Neural cell (in vitro differentiated cells): ENCODE data around the gene GAB2. TPM values are rescaled to one million over a fixed set of nuclear protein-coding genes. Genes with fewer than 3 reads are reported as not detected.

Experiments
- H2AFZ ChIP-seq: fragments of 200-600, 300-800 bp; sonication (generic), shearing (Covaris generic); 2 replicates; pipeline ENCODE4 v1.6.0; 2014; ENCODE audit warnings: low read depth, mild to moderate bottlenecking, antibody characterized with exemption, low read length, moderate library complexity
- H3F3A ChIP-seq: fragments of 200-600 bp; shearing (Covaris generic); 2 replicates; pipeline ENCODE4 v1.6.1; 2016; ENCODE audit warnings: mild to moderate bottlenecking, moderate library complexity, mixed read lengths, antibody characterized with exemption, low read length; ENCODE audit not compliant: insufficient read depth, poor library complexity, severe bottlenecking
- H3K27ac ChIP-seq: fragments of 200-600, 300-800 bp; sonication (generic), shearing (Covaris generic); 2 replicates; pipeline ENCODE4 v1.5.1; 2014; ENCODE audit warnings: mild to moderate bottlenecking, low read length, moderate library complexity
- H3K27me3 ChIP-seq: fragments of 300-800, 200-600 bp; sonication (generic), shearing (Covaris generic); 2 replicates; pipeline ENCODE4 v1.6.0; 2014; ENCODE audit warnings: mild to moderate bottlenecking, low read depth, low read length, moderate library complexity; ENCODE audit not compliant: insufficient read depth
- H3K36me3 ChIP-seq: fragments of 300-800, 200-600 bp; sonication (generic), shearing (Covaris generic); 2 replicates; pipeline ENCODE4 v1.5.1; 2014; ENCODE audit warnings: mild to moderate bottlenecking, antibody characterized with exemption, low read length, moderate library complexity; ENCODE audit not compliant: insufficient read depth
- H3K4me2 ChIP-seq: fragments of 300-800, 200-600 bp; sonication (generic), shearing (Covaris generic); 2 replicates; pipeline ENCODE4 v1.6.0; 2014; ENCODE audit warnings: mild to moderate bottlenecking, low read length
- H3K4me3 ChIP-seq: fragments of 300-800, 200-600 bp; sonication (generic), shearing (Covaris generic); 2 replicates; pipeline ENCODE4 v1.5.1; 2014; ENCODE audit warnings: mild to moderate bottlenecking, low read length, moderate library complexity
- H3K79me2 ChIP-seq: fragments of 200-600 bp; shearing (Covaris generic); replicated peaks from 2 replicates; pipeline ENCODE4 v1.6.0; 2014; ENCODE audit warnings: mild to moderate bottlenecking, low read length, moderate library complexity; ENCODE audit not compliant: insufficient read depth
- H3K9ac ChIP-seq: fragments of 300-800, 200-600 bp; sonication (generic), shearing (Covaris generic); 2 replicates; pipeline ENCODE4 v1.6.1; 2016; ENCODE audit warnings: mild to moderate bottlenecking, low read length, mixed read lengths
- H3K9me2 ChIP-seq: fragments of 200-600 bp; shearing (Covaris generic); 2 replicates; pipeline ENCODE4 v1.6.1; 2016; ENCODE audit warnings: mild to moderate bottlenecking, low read length, mixed read lengths; ENCODE audit not compliant: insufficient read depth
- H3K9me3 ChIP-seq: fragments of 200-600, 300-800 bp; sonication (generic), shearing (Covaris generic); 2 replicates; pipeline ENCODE4 v1.6.1; 2016; ENCODE audit warnings: mild to moderate bottlenecking, mixed run types, low read length, moderate library complexity, mixed read lengths
- H4K20me1 ChIP-seq: fragments of 200-600 bp; shearing (Covaris generic); 2 replicates; pipeline ENCODE4 v1.6.1; 2016; ENCODE audit warnings: mild to moderate bottlenecking, mixed run types; ENCODE audit not compliant: insufficient read depth
- EP300 ChIP-seq: fragments of 450-650 bp; conservative IDR thresholded peaks from 2 replicates; pipeline ENCODE4 v1.6.1; 2014; ENCODE audit warnings: antibody characterized with exemption, mild to moderate bottlenecking, moderate library complexity; ENCODE audit not compliant: poor library complexity, severe bottlenecking
- EZH2 ChIP-seq: fragments of 200-600, 300-800 bp; shearing (Covaris generic), sonication (generic); IDR thresholded peaks from 2 replicates; pipeline ENCODE4 v1.6.1; 2014; ENCODE audit warnings: antibody characterized with exemption, low read length, borderline replicate concordance, mild to moderate bottlenecking; ENCODE audit not compliant: insufficient read depth, poor library complexity, severe bottlenecking
- MXI1 ChIP-seq: fragments of 450-650 bp; conservative IDR thresholded peaks from 2 replicates; pipeline ENCODE4 v1.6.1; 2014; ENCODE audit warnings: antibody characterized with exemption, mild to moderate bottlenecking; ENCODE audit not compliant: poor library complexity, severe bottlenecking
- POLR2AphosphoS5 ChIP-seq: IDR thresholded peaks from 2 replicates; pipeline ENCODE4 v1.6.1; 2012
- RAD21 ChIP-seq: fragments of 450-650 bp; conservative IDR thresholded peaks from 2 replicates; pipeline ENCODE4 v1.6.1; 2014; ENCODE audit warnings: antibody characterized with exemption, mild to moderate bottlenecking, moderate library complexity
- REST ChIP-seq: IDR thresholded peaks from 2 replicates; pipeline ENCODE4 v1.6.1; 2012; ENCODE audit warnings: borderline replicate concordance
- SMC3 ChIP-seq: fragments of 450-650 bp; conservative IDR thresholded peaks from 2 replicates; pipeline ENCODE4 v1.6.1; 2014; ENCODE audit warnings: antibody characterized with exemption, mild to moderate bottlenecking, moderate library complexity; ENCODE audit not compliant: poor library complexity
- TAF1 ChIP-seq: IDR thresholded peaks from 2 replicates; pipeline ENCODE4 v1.6.1; 2012; ENCODE audit warnings: low read depth
- polyA plus RNA-seq: library from polyadenylated mRNA; depleted of rRNA; stranded (reverse); fragments of >200 nt; gene quantifications from 2 replicates; pipeline ENCODE4 v1.2.3, GENCODE V29; 2014
- TF ChIP-seq, protein P1 (sequence below): fragments of 450-650 bp; IDR thresholded peaks from 2 replicates; pipeline ENCODE4 v1.5.1; 2014; ENCODE audit warnings: antibody characterized with exemption, mild to moderate bottlenecking, moderate library complexity; ENCODE audit not compliant: poor library complexity, severe bottlenecking

Gene GAB2
- polyA plus RNA-seq, 1 donor from 2014 or later = 21.9 TPM

DNA sequence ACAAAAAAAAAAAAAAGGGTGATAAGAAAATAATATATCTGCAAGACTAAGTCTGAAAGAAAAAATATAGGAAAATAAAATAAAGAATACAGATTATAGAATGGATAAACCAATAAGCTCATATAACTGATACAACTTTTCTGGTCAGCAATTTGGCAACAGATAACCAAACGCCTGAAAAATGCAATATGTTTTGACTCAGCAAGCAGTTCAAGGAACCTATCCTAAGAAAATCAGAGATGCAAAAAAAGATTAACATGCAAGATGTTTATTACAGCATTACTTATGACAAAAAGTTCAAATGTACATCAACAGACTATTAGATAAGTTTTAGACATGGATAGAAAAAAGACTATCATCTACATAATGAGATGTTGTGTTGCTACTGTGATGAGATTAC, 27.1 kb upstream of the GAB2 start:
- Histone ChIP-seq H3K9me3 (no peaks in the 10 kb centered on the region), H3K27me3 (no peaks in the 10 kb centered on the region), H3K9ac (no peak overlapping the region), H3K9me2 (no peaks in the 10 kb centered on the region), H4K20me1 (no peaks in the 10 kb centered on the region), H3K27ac (no peak overlapping the region), H3K36me3 (peaks cover 4% of the 10 kb centered on the region), H2AFZ (no peak overlapping the region), H3K79me2 (no peaks in the 10 kb centered on the region), H3K4me3 (no peak overlapping the region), H3K4me2 (no peak overlapping the region), H3F3A (no peaks in the 10 kb centered on the region)
- no peak for TF ChIP-seq SMC3
- TF ChIP-seq POLR2AphosphoS5 = no peak
- TF ChIP-seq RAD21 = no peak
- no peak for TF ChIP-seq TAF1
- TF ChIP-seq REST = no peak
- TF ChIP-seq, protein P1, sequence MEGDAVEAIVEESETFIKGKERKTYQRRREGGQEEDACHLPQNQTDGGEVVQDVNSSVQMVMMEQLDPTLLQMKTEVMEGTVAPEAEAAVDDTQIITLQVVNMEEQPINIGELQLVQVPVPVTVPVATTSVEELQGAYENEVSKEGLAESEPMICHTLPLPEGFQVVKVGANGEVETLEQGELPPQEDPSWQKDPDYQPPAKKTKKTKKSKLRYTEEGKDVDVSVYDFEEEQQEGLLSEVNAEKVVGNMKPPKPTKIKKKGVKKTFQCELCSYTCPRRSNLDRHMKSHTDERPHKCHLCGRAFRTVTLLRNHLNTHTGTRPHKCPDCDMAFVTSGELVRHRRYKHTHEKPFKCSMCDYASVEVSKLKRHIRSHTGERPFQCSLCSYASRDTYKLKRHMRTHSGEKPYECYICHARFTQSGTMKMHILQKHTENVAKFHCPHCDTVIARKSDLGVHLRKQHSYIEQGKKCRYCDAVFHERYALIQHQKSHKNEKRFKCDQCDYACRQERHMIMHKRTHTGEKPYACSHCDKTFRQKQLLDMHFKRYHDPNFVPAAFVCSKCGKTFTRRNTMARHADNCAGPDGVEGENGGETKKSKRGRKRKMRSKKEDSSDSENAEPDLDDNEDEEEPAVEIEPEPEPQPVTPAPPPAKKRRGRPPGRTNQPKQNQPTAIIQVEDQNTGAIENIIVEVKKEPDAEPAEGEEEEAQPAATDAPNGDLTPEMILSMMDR = no peak
- TF ChIP-seq MXI1 = no peak
- TF ChIP-seq EZH2 = no peak
- TF ChIP-seq EP300 = no peak

- Histone ChIP-seq H3K27me3 (no peaks in the 10 kb centered on the region), H3K36me3 (peaks cover 4% of the 10 kb centered on the region), H3K9me3 (no peaks in the 10 kb centered on the region), H3K4me2 (no peak overlapping the region), H3K27ac (no peak overlapping the region), H4K20me1 (no peaks in the 10 kb centered on the region), H2AFZ (no peak overlapping the region), H3F3A (no peaks in the 10 kb centered on the region), H3K9ac (no peak overlapping the region), H3K4me3 (no peak overlapping the region), H3K79me2 (no peaks in the 10 kb centered on the region), H3K9me2 (no peaks in the 10 kb centered on the region)
- no peak for TF ChIP-seq EZH2
These were observed 24.3 kb upstream of the GAB2 start for GRCh38 chr11:78441956-78442355.

GRCh38 chr11:78438298-78438975, 20.8 kb upstream of the GAB2 start:
- no peaks in the 10 kb centered on the region for H3K9me3 ChIP-seq
- H3K9me2 ChIP-seq = no peaks in the 10 kb centered on the region
- peaks cover 2% of the 10 kb centered on the region for H3K36me3 ChIP-seq
- H3K4me3 ChIP-seq = no peak overlapping the region
- no peaks in the 10 kb centered on the region for H3K79me2 ChIP-seq
- H3K27ac ChIP-seq = no peak overlapping the region
- no peaks in the 10 kb centered on the region for H3F3A ChIP-seq
- no peak overlapping the region for H3K9ac ChIP-seq
- H4K20me1 ChIP-seq = no peaks in the 10 kb centered on the region
- no peak overlapping the region for H2AFZ ChIP-seq
- TF ChIP-seq EP300 (no peak), POLR2AphosphoS5 (no peak), RAD21 (no peak), SMC3 (no peak), REST (no peak), EZH2 (no peak), TAF1 (no peak), MXI1 (no peak)
- TF ChIP-seq, protein P1 = no peak
- H3K4me2 ChIP-seq = no peak overlapping the region
- H3K27me3 ChIP-seq = no peaks in the 10 kb centered on the region
